Measurements from ENCODE around the gene CELF4.

DNA sequence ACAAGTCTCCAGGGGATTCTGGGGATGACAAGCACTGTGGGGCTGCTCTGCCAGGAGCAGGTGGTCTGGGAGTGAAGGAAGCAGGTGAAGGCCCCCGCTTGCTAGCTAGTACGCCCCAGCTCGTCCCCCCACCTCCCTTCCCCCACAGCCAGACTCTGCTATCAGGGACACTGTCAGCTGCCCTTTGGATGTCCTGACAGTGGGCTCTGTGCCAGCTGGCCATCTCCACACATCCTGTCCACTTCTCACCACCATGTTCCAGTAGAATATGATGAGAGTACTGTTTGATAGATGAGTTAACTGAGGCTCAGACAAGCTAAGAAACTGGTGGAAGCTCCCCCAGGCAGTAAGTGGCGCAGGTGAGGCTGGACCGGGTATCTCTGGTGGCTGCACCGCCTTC lies 276.2 kb downstream of the CELF4 start:
- TF ChIP-seq TAF1 (IDR thresholded peaks at IDR 0.05; ENCODE audit: borderline replicate concordance, low read depth, low read length): no peak
- no peak for TF ChIP-seq POLR2AphosphoS5 (IDR thresholded peaks at IDR 0.05; ENCODE audit: low read length)
- TF ChIP-seq FOS (IDR thresholded peaks at IDR 0.05; ENCODE audit: borderline replicate concordance, extremely low read depth, insufficient read length): no peak
- no peak for TF ChIP-seq SMC3 (IDR thresholded peaks at IDR 0.05; ENCODE audit: borderline replicate concordance, low read length)
- TF ChIP-seq, protein P1, sequence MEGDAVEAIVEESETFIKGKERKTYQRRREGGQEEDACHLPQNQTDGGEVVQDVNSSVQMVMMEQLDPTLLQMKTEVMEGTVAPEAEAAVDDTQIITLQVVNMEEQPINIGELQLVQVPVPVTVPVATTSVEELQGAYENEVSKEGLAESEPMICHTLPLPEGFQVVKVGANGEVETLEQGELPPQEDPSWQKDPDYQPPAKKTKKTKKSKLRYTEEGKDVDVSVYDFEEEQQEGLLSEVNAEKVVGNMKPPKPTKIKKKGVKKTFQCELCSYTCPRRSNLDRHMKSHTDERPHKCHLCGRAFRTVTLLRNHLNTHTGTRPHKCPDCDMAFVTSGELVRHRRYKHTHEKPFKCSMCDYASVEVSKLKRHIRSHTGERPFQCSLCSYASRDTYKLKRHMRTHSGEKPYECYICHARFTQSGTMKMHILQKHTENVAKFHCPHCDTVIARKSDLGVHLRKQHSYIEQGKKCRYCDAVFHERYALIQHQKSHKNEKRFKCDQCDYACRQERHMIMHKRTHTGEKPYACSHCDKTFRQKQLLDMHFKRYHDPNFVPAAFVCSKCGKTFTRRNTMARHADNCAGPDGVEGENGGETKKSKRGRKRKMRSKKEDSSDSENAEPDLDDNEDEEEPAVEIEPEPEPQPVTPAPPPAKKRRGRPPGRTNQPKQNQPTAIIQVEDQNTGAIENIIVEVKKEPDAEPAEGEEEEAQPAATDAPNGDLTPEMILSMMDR (IDR thresholded peaks at IDR 0.05 in 2 of 3, conservative IDR thresholded peaks at IDR 0.05 in 1 of 3; ENCODE audit: control insufficient read depth in 2 of 3, extremely low read depth in 1 of 3, insufficient read depth in 1 of 3, low read depth in 3 of 3, low read length in 3 of 3): no peak
- no peak for TF ChIP-seq KLF5 (IDR thresholded peaks at IDR 0.05; ENCODE audit: partially characterized antibody)
- TF ChIP-seq EZH2 (IDR thresholded peaks at IDR 0.05; ENCODE audit: borderline replicate concordance, control insufficient read depth, low read depth, low read length): no peak
- TF ChIP-seq PBX3 (IDR thresholded peaks at IDR 0.05; ENCODE audit: insufficient replicate concordance, low read depth, low read length): no peak
- no peak for TF ChIP-seq ZZZ3 (IDR thresholded peaks at IDR 0.05; ENCODE audit: control insufficient read depth, insufficient read length, low read depth)
- TF ChIP-seq EP300 (IDR thresholded peaks at IDR 0.05; ENCODE audit: borderline replicate concordance in 1 of 2, control insufficient read depth in 1 of 2, low read depth in 2 of 2, low read length in 2 of 2): no peak

All from GM12878 (cell line).